ENCODE data around the gene RARG. TPM values are rescaled to one million over a fixed set of nuclear protein-coding genes. Genes with fewer than 3 reads are reported as not detected.

The RARG gene
- total and polyA plus RNA-seq, 2 donors (not counting 3 experiments of a cell fraction or from before 2014, with no cell fraction given) = 9.9 to 19.5 TPM

DNA sequence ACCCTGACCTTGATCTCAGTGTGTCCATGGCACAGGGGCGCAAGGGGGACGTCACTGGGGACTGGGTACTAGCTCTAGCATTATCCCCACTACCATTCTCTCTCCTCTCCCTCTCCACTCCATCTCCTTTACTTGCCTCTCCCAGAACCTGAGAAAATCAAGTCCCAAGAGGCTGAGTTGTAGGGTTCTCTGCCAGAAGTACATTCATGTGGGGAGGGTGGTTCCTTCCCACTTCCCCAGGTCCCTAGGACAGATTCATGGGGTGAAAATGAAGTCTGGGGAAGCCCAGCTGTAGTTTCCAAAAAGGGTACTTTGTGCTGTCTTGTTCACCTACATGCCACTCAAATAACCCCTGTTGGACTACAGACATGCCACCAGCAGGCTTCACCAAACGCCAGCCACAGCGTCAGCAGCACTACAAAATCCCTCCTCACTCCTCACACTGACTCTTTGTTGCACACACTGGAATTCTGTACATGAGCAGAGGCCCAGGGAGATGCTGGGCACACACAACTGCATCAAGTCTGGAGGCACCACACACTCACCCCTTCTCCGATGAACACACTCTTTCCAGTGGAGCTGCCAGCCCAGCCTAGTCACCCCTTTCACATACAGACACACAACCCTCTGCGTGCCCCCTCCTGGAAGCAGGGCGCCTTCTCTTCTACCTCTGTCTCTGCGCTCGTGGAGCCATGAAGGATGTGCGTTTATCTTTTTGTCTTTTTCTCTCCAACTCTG is 6.9 kb downstream of the RARG start:
- Histone ChIP-seq H3K27me3 (ENCODE audit: control insufficient read depth in 2 of 2, insufficient read depth in 2 of 2, low read length in 2 of 2) (no peaks in the 10 kb centered on the region), H2AFZ (ENCODE audit: low read depth, low read length) (no peak overlapping the region), H3K36me3 (ENCODE audit: control insufficient read depth in 2 of 2, extremely low read depth in 1 of 2, insufficient read depth in 2 of 2, low read length in 2 of 2) (no peaks in the 10 kb centered on the region), H3K9ac (replicated peaks; ENCODE audit: extremely low read depth, insufficient read depth, low read length) (no peak overlapping the region), H3K4me1 (ENCODE audit: control insufficient read depth, extremely low read depth, insufficient read depth, low read length) (peaks cover 26% of the 10 kb centered on the region), H3K27ac (ENCODE audit: insufficient read depth, low read depth, low read length) (no peak overlapping the region), H3K9me3 (replicated peaks; ENCODE audit: control insufficient read depth, insufficient read depth, low read length) (no peaks in the 10 kb centered on the region), H3K9me1 (replicated peaks; ENCODE audit: control insufficient read depth, extremely low read depth, insufficient read depth, low read length) (no peaks in the 10 kb centered on the region), H3K4me2 (ENCODE audit: insufficient read depth, low read length) (no peak overlapping the region), H3K4me3 (replicated peaks in 1 of 3; ENCODE audit: insufficient read depth in 1 of 3, low read depth in 1 of 3, low read length in 3 of 3) (no peak overlapping the region), H3K79me2 (ENCODE audit: control insufficient read depth, insufficient read depth, low read length) (no peaks in the 10 kb centered on the region), H4K20me1 (replicated peaks; ENCODE audit: control insufficient read depth, extremely low read depth, insufficient read depth, low read length) (no peaks in the 10 kb centered on the region)
- TF ChIP-seq, protein P1, sequence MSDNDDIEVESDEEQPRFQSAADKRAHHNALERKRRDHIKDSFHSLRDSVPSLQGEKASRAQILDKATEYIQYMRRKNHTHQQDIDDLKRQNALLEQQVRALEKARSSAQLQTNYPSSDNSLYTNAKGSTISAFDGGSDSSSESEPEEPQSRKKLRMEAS (IDR thresholded peaks at IDR 0.05; ENCODE audit: insufficient read depth, insufficient read length) = no peak
- TF ChIP-seq FOS (IDR thresholded peaks at IDR 0.05; ENCODE audit: borderline replicate concordance, insufficient read depth, low read length) (no peak), POLR2AphosphoS5 (IDR thresholded peaks at IDR 0.05; ENCODE audit: insufficient read depth, low read depth, low read length) (no peak), GATA2 (IDR thresholded peaks at IDR 0.05; ENCODE audit: insufficient read depth, insufficient read length, low read depth, low read length) (no peak), EZH2 (IDR thresholded peaks at IDR 0.05; ENCODE audit: borderline replicate concordance, low read depth, low read length, severe bottlenecking) (no peak), POLR2A (IDR thresholded peaks at IDR 0.05; ENCODE audit: low read depth, low read length) (no peak)
- TF ChIP-seq, protein P2, sequence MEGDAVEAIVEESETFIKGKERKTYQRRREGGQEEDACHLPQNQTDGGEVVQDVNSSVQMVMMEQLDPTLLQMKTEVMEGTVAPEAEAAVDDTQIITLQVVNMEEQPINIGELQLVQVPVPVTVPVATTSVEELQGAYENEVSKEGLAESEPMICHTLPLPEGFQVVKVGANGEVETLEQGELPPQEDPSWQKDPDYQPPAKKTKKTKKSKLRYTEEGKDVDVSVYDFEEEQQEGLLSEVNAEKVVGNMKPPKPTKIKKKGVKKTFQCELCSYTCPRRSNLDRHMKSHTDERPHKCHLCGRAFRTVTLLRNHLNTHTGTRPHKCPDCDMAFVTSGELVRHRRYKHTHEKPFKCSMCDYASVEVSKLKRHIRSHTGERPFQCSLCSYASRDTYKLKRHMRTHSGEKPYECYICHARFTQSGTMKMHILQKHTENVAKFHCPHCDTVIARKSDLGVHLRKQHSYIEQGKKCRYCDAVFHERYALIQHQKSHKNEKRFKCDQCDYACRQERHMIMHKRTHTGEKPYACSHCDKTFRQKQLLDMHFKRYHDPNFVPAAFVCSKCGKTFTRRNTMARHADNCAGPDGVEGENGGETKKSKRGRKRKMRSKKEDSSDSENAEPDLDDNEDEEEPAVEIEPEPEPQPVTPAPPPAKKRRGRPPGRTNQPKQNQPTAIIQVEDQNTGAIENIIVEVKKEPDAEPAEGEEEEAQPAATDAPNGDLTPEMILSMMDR (IDR thresholded peaks at IDR 0.05; ENCODE audit: extremely low read depth in 1 of 2, insufficient read depth in 1 of 2, low read depth in 1 of 2, low read length in 2 of 2) = no peak
- CTCF ChIA-PET = interaction anchor here (0.9 to 1.2 kb wide), 2 partner anchors 11 to 28 kb away, joined by 3 read pairs; no protein-coding TSS in a partner anchor
- DNase-seq (ENCODE audit: low read depth, low spot score) (no peak), FAIRE-seq (no peak)
- BruUV-seq (replicated peaks) = no TSS peak
- POLR2A ChIA-PET = no interaction called here
- dilution Hi-C loops (cut with MboI; ENCODE audit: extremely low pct_ligation_motif_present, low sequenced_read_pairs) = no loop called here
- intact Hi-C loops (cut with micrococcal nuclease) = loop anchor here (5.0 kb wide), 1 partner anchor 277 kb away; the partner anchor contains the start of gene TARBP2
